Smooth muscle cell (in vitro differentiated cells): ENCODE results near the gene STXBP1. TPM values are rescaled to one million over a fixed set of nuclear protein-coding genes. Genes with fewer than 3 reads are reported as not detected.
A peak's percentile ranks its signal among the peaks of the same experiment; 100 is the strongest.

Experiments
- DNase-seq: peaks from one replicate; lab custom pipeline; 2025; ENCODE audit not compliant: unreplicated experiment; lab: John Stamatoyannopoulos, UW
- H2AFZ ChIP-seq: fragments of 200-600 bp; sonication (generic); 2 replicates; pipeline ENCODE4 v1.6.0; 2016; ENCODE audit warnings: antibody characterized with exemption, low read depth, mild to moderate bottlenecking
- H3F3A ChIP-seq: fragments of 200-600 bp; sonication (generic); 2 replicates; pipeline ENCODE4 v1.6.0; 2017; ENCODE audit warnings: antibody characterized with exemption, low read depth
- H3K27ac ChIP-seq: fragments of 200-600 bp; sonication (generic); 2 replicates; pipeline ENCODE4 v1.5.1; 2016; ENCODE audit warnings: low read depth, mild to moderate bottlenecking
- H3K27me3 ChIP-seq: fragments of 200-600 bp; sonication (generic); 2 replicates; pipeline ENCODE4 v1.6.1; 2016; ENCODE audit warnings: low read depth, mild to moderate bottlenecking
- H3K36me3 ChIP-seq: fragments of 200-600 bp; sonication (generic); 2 replicates; pipeline ENCODE4 v1.5.1; 2016; ENCODE audit warnings: low read depth
- H3K4me1 ChIP-seq: fragments of 200-600 bp; sonication (generic); 2 replicates; pipeline ENCODE4 v1.5.1; 2016; ENCODE audit warnings: low read depth
- H3K4me2 ChIP-seq: fragments of 200-600 bp; sonication (generic); 2 replicates; pipeline ENCODE4 v1.6.0; 2016; ENCODE audit warnings: mild to moderate bottlenecking
- H3K4me3 ChIP-seq: fragments of 200-600 bp; sonication (generic); 2 replicates; pipeline ENCODE4 v1.5.1; 2016; ENCODE audit warnings: mild to moderate bottlenecking
- H3K79me2 ChIP-seq: fragments of 200-600 bp; sonication (generic); 2 replicates; pipeline ENCODE4 v1.6.0; 2016; ENCODE audit warnings: low read depth, mild to moderate bottlenecking
- H3K9ac ChIP-seq: fragments of 200-600 bp; sonication (generic); 2 replicates; pipeline ENCODE4 v1.6.0; 2016; ENCODE audit warnings: low read depth
- H3K9me3 ChIP-seq: fragments of 200-600 bp; sonication (generic); replicated peaks from 2 replicates; pipeline ENCODE4 v1.5.1; 2016; ENCODE audit warnings: low read depth
- H4K20me1 ChIP-seq: fragments of 200-600 bp; sonication (generic); 2 replicates; pipeline ENCODE4 v1.6.0; 2016; ENCODE audit warnings: low read depth
- WGBS: methylation state at CpG from one replicate; pipeline ENCODE4 v1.1.7; 2016; ENCODE audit warnings: low lambda C conversion rate; 5-methylcytosine and 5-hydroxymethylcytosine counted together
- polyA plus RNA-seq: library from polyadenylated mRNA; unstranded; fragments of >200 nt; fragmentation: Nextera tagmentation; extraction: Ambion mirVana; gene quantifications from 2 replicates; pipeline ENCODE4 v1.2.1, GENCODE V29; 2016
- total RNA-seq: library from RNA; depleted of rRNA; stranded (reverse); fragments of >200 nt; gene quantifications from 2 replicates; pipeline ENCODE4 v1.2.3, GENCODE V29; 2014
- TF ChIP-seq, protein P1 (sequence below): fragments of 200-600 bp; sonication (generic); IDR thresholded peaks from 2 replicates; pipeline ENCODE4 v1.5.1; 2017; ENCODE audit warnings: borderline replicate concordance, mild to moderate bottlenecking, antibody characterized with exemption; ENCODE audit not compliant: insufficient read depth, poor library complexity, severe bottlenecking

STXBP1 gene
- total and polyA plus RNA-seq, 2 experiments from 2014 or later, result 22.4 to 22.8 TPM

- Histone ChIP-seq H3K79me2 (no peaks in the 10 kb centered on the region), H3K9ac (peak overlapping the region; percentile 27), H3K9me3 (no peaks in the 10 kb centered on the region), H3F3A (peaks cover 6% of the 10 kb centered on the region), H3K27ac (peak overlapping the region; percentile 54), H2AFZ (peak overlapping the region; percentile 62), H3K4me3 (peak overlapping the region; percentile 39), H3K27me3 (no peaks in the 10 kb centered on the region), H4K20me1 (no peaks in the 10 kb centered on the region), H3K4me1 (no peaks in the 10 kb centered on the region), H3K36me3 (no peaks in the 10 kb centered on the region), H3K4me2 (peak overlapping the region; percentile 68)
- DNase-seq, result peak; percentile 74
- TF ChIP-seq, protein P1, sequence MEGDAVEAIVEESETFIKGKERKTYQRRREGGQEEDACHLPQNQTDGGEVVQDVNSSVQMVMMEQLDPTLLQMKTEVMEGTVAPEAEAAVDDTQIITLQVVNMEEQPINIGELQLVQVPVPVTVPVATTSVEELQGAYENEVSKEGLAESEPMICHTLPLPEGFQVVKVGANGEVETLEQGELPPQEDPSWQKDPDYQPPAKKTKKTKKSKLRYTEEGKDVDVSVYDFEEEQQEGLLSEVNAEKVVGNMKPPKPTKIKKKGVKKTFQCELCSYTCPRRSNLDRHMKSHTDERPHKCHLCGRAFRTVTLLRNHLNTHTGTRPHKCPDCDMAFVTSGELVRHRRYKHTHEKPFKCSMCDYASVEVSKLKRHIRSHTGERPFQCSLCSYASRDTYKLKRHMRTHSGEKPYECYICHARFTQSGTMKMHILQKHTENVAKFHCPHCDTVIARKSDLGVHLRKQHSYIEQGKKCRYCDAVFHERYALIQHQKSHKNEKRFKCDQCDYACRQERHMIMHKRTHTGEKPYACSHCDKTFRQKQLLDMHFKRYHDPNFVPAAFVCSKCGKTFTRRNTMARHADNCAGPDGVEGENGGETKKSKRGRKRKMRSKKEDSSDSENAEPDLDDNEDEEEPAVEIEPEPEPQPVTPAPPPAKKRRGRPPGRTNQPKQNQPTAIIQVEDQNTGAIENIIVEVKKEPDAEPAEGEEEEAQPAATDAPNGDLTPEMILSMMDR, result no peak
- WGBS, result 24% methylated on average over 41 of the region's 41 CpGs
Measured at GRCh38 chr9:127698985-127699670, 87.1 kb downstream of the STXBP1 start.

GRCh38 chr9:127700140-127700539 is 88.1 kb downstream of the STXBP1 start:
- 97% methylated on average over 2 of the region's 2 CpGs for whole genome bisulfite sequencing
- Histone ChIP-seq H3K79me2 (no peaks in the 10 kb centered on the region), H3K4me3 (no peak overlapping the region), H3K36me3 (no peaks in the 10 kb centered on the region), H2AFZ (no peak overlapping the region), H3K4me2 (no peak overlapping the region), H4K20me1 (no peaks in the 10 kb centered on the region), H3K9ac (no peak overlapping the region), H3K4me1 (no peaks in the 10 kb centered on the region), H3F3A (peaks cover 6% of the 10 kb centered on the region), H3K9me3 (no peaks in the 10 kb centered on the region), H3K27me3 (no peaks in the 10 kb centered on the region), H3K27ac (no peak overlapping the region)
- no peak for DNase-seq
- TF ChIP-seq, protein P1, result no peak

GRCh38 chr9:127700594-127701255 is 88.6 kb downstream of the STXBP1 start:
- H3F3A ChIP-seq, result peaks cover 6% of the 10 kb centered on the region
- H3K27me3 ChIP-seq, result no peaks in the 10 kb centered on the region
- TF ChIP-seq, protein P1, result no peak
- no peaks in the 10 kb centered on the region for H3K36me3 ChIP-seq
- no peak for DNase-seq
- H3K9ac ChIP-seq, result no peak overlapping the region
- no peak overlapping the region for H2AFZ ChIP-seq
- WGBS, result 86% methylated on average over 5 of the region's 5 CpGs
- H4K20me1 ChIP-seq, result no peaks in the 10 kb centered on the region
- H3K27ac ChIP-seq, result no peak overlapping the region
- no peaks in the 10 kb centered on the region for H3K9me3 ChIP-seq
- no peak overlapping the region for H3K4me3 ChIP-seq
- no peaks in the 10 kb centered on the region for H3K79me2 ChIP-seq
- H3K4me1 ChIP-seq, result no peaks in the 10 kb centered on the region
- no peak overlapping the region for H3K4me2 ChIP-seq
